ENCODE results near the gene SIDT2.

GRCh38 chr11:117189191-117189940 lies 10.8 kb downstream of the SIDT2 start:
- no peak for TF ChIP-seq EZH2 (optimal IDR thresholded peaks at IDR 0.05; ENCODE audit: low read depth, low read length)
- TF ChIP-seq EZH2phosphoT487 (IDR thresholded peaks at IDR 0.05; ENCODE audit: low read length): no peak

All from MM.1S (cell line).